ENCODE measurements around the gene PICK1. TPM values are rescaled to one million over a fixed set of nuclear protein-coding genes. Genes with fewer than 3 reads are reported as not detected.

PICK1 gene
- 41.7 and 45.5 TPM in 2 replicates for total RNA-seq (2014; rRNA removed)
- Bru-seq, nascent RNA = percentile 68 among the genes with signal in this experiment
- percentile 74 among the genes with signal in this experiment for BruChase-seq, experiment 1, labeled RNA remaining after a 6-hour chase
- BruChase-seq, experiment 2, labeled RNA remaining after a 2-hour chase = percentile 75 among the genes with signal in this experiment
- long read RNA-seq, transcript PICK1-201 (13 exons, 2,055 nt) = major isoform, 8 of 91 reads
- long read RNA-seq, partial matches to known transcripts = 35 of 91 reads
- long read RNA-seq, other reads (novel, unspliced or antisense) = 43 of 91 reads

DNA sequence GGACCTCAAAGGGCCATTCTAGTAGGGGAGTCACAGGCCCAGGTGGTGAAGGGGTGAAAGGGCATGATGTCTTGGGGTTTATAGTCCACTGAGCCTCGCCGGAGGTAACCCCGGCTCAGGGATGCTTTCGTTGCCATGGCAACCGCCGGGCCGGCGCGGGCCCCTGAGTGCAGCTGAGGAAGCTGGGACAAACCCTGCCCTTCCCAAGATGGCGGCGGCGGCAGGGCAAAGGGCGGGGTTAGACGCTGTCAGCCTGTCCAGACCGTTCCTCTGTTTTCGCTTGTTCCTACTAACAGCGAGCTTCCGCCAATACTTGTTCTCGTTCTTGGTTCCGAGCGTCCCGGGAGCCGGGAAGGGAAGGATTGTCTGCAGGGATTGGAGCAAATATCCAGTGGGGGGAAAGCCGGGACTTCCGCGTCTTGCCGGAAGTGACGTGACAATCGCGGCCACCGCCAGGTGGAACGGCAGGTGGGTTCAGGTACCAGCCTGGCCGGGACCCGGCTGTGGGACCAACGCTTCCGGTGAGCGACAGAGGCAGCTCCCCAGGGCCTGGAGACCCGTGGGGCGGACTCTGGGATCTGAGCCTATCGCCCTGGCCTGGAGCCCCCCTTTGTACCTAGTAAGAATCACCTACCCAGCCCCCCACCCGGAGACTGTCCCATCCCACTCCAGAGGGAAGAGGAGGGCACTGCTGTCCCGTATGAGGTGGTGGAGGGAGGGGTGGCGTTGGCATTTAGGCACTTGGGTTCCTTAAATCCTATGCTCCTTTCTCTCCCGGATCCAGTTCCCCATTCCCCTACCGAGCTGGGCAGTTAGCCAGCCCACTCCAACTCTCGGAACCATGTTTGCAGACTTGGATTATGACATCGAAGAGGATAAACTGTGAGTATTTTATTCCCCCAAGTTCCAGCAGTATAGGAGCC is at the start of gene PICK1:
Gene PICK1 (plus strand): TSS at position 436 of the 923 bp plus-strand sequence. CDS start 406 bp downstream, at position 842.
- Histone ChIP-seq H3K4me1 (ENCODE audit: insufficient read depth, low read length) (peaks cover 6% of the 10 kb centered on the region; the same call in 1 of the 2 replicates), H2AFZ (ENCODE audit: low read length) (peak within 1 kb of the TSS; percentile 85), H3K9ac (ENCODE audit: low read length) (peak within 1 kb of the TSS; percentile 85), H3K4me2 (ENCODE audit: low read length) (peak within 1 kb of the TSS; percentile 92), H3K79me2 (ENCODE audit: low read length) (peaks cover 11% of the 10 kb centered on the region), H3K27ac (ENCODE audit: low read length) (peak within 1 kb of the TSS; percentile 68), H4K20me1 (ENCODE audit: low read length) (no peaks in the 10 kb centered on the region), H3K27me3 (ENCODE audit: low read length) (no peaks in the 10 kb centered on the region), H3K4me3 (ENCODE audit: low read length) (peak within 1 kb of the TSS; percentile 75), H3K36me3 (ENCODE audit: low read depth, low read length) (no peaks in the 10 kb centered on the region; the same call in 1 of the 2 replicates), H3F3A (ENCODE audit: low read length, unreplicated experiment) (no peaks in the 10 kb centered on the region), H3K9me3 (ENCODE audit: low read length) (no peaks in the 10 kb centered on the region), H3K9me2 (replicated peaks; ENCODE audit: low read length) (no peaks in the 10 kb centered on the region)
- TF ChIP-seq, protein P1, sequence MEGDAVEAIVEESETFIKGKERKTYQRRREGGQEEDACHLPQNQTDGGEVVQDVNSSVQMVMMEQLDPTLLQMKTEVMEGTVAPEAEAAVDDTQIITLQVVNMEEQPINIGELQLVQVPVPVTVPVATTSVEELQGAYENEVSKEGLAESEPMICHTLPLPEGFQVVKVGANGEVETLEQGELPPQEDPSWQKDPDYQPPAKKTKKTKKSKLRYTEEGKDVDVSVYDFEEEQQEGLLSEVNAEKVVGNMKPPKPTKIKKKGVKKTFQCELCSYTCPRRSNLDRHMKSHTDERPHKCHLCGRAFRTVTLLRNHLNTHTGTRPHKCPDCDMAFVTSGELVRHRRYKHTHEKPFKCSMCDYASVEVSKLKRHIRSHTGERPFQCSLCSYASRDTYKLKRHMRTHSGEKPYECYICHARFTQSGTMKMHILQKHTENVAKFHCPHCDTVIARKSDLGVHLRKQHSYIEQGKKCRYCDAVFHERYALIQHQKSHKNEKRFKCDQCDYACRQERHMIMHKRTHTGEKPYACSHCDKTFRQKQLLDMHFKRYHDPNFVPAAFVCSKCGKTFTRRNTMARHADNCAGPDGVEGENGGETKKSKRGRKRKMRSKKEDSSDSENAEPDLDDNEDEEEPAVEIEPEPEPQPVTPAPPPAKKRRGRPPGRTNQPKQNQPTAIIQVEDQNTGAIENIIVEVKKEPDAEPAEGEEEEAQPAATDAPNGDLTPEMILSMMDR (conservative IDR thresholded peaks at IDR 0.05; ENCODE audit: low read depth, low read length) = no peak
- ChIA-PET POLR2A (ENCODE audit: unreplicated experiment) (interaction anchor here (0.5 to 1.0 kb wide), 3 partner anchors 13 to 114 kb away, joined by 4 to 10 read pairs (median 5); no protein-coding TSS in a partner anchor), CTCF (interaction anchor here (0.6 to 0.7 kb wide), 2 partner anchors 151 to 507 kb away, joined by 3 to 5 read pairs; partner anchors contain the start of gene MICALL1)
- intact Hi-C loops (cut with micrococcal nuclease) = no loop called here
- TSS peak; percentile 94 for BruUV-seq (replicated peaks)
- DNase-seq = peak; percentile 87
- ATAC-seq = peak; percentile 86

GRCh38 chr22:38009000-38009806 is 48.0 kb upstream of the PICK1 start:
- intact Hi-C loops (cut with micrococcal nuclease) = no loop called here

GRCh38 chr22:38012604-38013072 is 44.6 kb upstream of the PICK1 start:
- H4K20me1 ChIP-seq (ENCODE audit: low read length) = no peaks in the 10 kb centered on the region
- H3K9me2 ChIP-seq (replicated peaks; ENCODE audit: low read length) = no peaks in the 10 kb centered on the region
- BruUV-seq (replicated peaks) = no TSS peak
- CTCF ChIA-PET = no interaction called here
- ATAC-seq (no peak), DNase-seq (no peak)
- intact Hi-C loops (cut with micrococcal nuclease) = no loop called here
- POLR2A ChIA-PET (ENCODE audit: unreplicated experiment) = no interaction called here
- H3K4me3 ChIP-seq (ENCODE audit: low read length) = no peak overlapping the region
- no peaks in the 10 kb centered on the region for H3K27me3 ChIP-seq (ENCODE audit: low read length)
- H3K79me2 ChIP-seq (ENCODE audit: low read length) = no peaks in the 10 kb centered on the region
- H3K36me3 ChIP-seq (ENCODE audit: low read depth, low read length) = no peaks in the 10 kb centered on the region
- no peaks in the 10 kb centered on the region for H3F3A ChIP-seq (ENCODE audit: low read length, unreplicated experiment)
- no peak overlapping the region for H3K9ac ChIP-seq (ENCODE audit: low read length)
- TF ChIP-seq EZH2phosphoT487 (IDR thresholded peaks at IDR 0.05; ENCODE audit: borderline replicate concordance, low read length) (no peak), EZH2 (IDR thresholded peaks at IDR 0.05; ENCODE audit: low read length, unreplicated experiment) (no peak)
- TF ChIP-seq, protein P1 (conservative IDR thresholded peaks at IDR 0.05; ENCODE audit: low read depth, low read length) = no peak
- H2AFZ ChIP-seq (ENCODE audit: low read length) = no peak overlapping the region
- H3K4me1 ChIP-seq (ENCODE audit: insufficient read depth, low read length) = peaks cover 10% of the 10 kb centered on the region
- no peaks in the 10 kb centered on the region for H3K9me3 ChIP-seq (ENCODE audit: low read length)
- no peak overlapping the region for H3K4me2 ChIP-seq (ENCODE audit: low read length)
- no peak overlapping the region for H3K27ac ChIP-seq (ENCODE audit: low read length)

More at GRCh38 chr22:38009000-38009806, 48.0 kb upstream of the PICK1 start:
- CTCF ChIA-PET = no interaction called here
- H3K27me3 ChIP-seq (ENCODE audit: low read length) = no peaks in the 10 kb centered on the region
- no peaks in the 10 kb centered on the region for H3F3A ChIP-seq (ENCODE audit: low read length, unreplicated experiment)
- ATAC-seq = no peak
- TF ChIP-seq EZH2phosphoT487 (IDR thresholded peaks at IDR 0.05; ENCODE audit: borderline replicate concordance, low read length) = no peak
- no peak for TF ChIP-seq EZH2 (IDR thresholded peaks at IDR 0.05; ENCODE audit: low read length, unreplicated experiment)
- H3K27ac ChIP-seq (ENCODE audit: low read length) = no peak overlapping the region
- POLR2A ChIA-PET (ENCODE audit: unreplicated experiment) = interaction anchor here (0.7 kb wide), 1 partner anchor 17 kb away, joined by 3 read pairs; no protein-coding TSS in a partner anchor
- H3K9ac ChIP-seq (ENCODE audit: low read length) = no peak overlapping the region
- H3K79me2 ChIP-seq (ENCODE audit: low read length) = no peaks in the 10 kb centered on the region
- no peaks in the 10 kb centered on the region for H3K36me3 ChIP-seq (ENCODE audit: low read depth, low read length)
- no peaks in the 10 kb centered on the region for H3K9me2 ChIP-seq (replicated peaks; ENCODE audit: low read length)
- no peaks in the 10 kb centered on the region for H3K4me1 ChIP-seq (ENCODE audit: insufficient read depth, low read length)
- no peak overlapping the region for H2AFZ ChIP-seq (ENCODE audit: low read length)
- no peak overlapping the region for H3K4me3 ChIP-seq (ENCODE audit: low read length)
- H3K9me3 ChIP-seq (ENCODE audit: low read length) = no peaks in the 10 kb centered on the region
- no TSS peak for BruUV-seq (replicated peaks)
- H4K20me1 ChIP-seq (ENCODE audit: low read length) = no peaks in the 10 kb centered on the region
- no peak overlapping the region for H3K4me2 ChIP-seq (ENCODE audit: low read length)
- DNase-seq = no peak

All from PC-3 (cell line).